Stimulated activated CD8-positive, alpha-beta memory T cell treated with anti-CD3 and anti-CD28 coated beads, Interleukin-12 subunit alpha, Interleukin-12 subunit beta, amount 100 ng/mL, for 24 hours (primary cell): ENCODE measurements around the gene ZBTB8OS.
A peak's percentile ranks its signal among the peaks of the same experiment; 100 is the strongest.
"Not testable (repeated sequence)": the region's sequence is repeated elsewhere in the genome, so short reads cannot be mapped to it uniquely, and the experiment has no call there.

Experiments used
- DNase-seq: peaks from one replicate; pipeline ENCODE4 v3.0.0-alpha.2; 2020; ENCODE audit errors: extremely low read depth

Gene ZBTB8OS

GRCh38 chr1:32650248-32650751 lies at the start of gene ZBTB8OS:
TSS of gene ZBTB8OS (minus strand) at chr1:32650550. CDS start at chr1:32650529, 21 bp downstream.
- DNase-seq = peak; percentile 69

DNA sequence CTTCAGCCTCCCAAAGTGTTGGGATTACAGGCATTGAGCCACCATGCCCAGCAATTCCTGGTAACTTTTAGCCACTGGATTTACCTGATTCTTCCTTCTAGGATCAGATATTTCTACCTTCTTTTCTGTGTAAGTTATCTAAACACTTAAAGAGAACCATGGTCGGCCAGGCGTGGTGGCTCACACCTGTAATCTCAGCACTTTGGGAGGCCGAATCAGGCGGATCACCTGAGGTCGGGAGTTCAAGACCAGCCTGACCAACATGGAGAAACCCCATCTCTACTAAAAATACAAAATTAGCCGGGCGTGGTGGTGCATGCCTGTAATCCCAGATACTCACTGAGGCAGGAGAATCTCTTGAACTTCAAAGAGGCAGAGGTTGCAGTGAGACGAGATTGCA lies 46.6 kb upstream of the ZBTB8OS start:
- DNase-seq = not testable (repeated sequence)

DNA sequence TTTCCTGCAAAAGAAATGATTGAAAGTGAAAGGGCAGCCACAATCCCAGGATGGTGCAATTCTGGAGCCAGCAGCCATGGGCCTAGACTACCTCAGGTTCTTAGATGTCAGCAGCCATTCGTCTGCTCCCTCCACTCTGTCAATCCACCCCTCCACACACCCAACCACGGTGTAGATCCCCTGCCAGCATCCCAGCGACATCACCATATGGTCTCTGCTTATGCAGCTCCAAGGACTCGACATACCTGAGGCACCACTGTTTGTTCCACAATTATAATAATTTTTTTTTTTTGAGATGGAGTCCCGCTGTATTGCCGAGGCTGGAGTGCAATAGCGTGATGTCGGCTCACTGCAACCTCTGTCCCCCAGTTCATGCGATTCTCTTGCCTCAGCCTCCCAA lies 45.7 kb upstream of the ZBTB8OS start:
- DNase-seq = no peak

GRCh38 chr1:32695098-32695904 lies 45.0 kb upstream of the ZBTB8OS start:
- DNase-seq = no peak

- no peak for DNase-seq
Measured at GRCh38 chr1:32693455-32694174, 43.3 kb upstream of the ZBTB8OS start.

DNA sequence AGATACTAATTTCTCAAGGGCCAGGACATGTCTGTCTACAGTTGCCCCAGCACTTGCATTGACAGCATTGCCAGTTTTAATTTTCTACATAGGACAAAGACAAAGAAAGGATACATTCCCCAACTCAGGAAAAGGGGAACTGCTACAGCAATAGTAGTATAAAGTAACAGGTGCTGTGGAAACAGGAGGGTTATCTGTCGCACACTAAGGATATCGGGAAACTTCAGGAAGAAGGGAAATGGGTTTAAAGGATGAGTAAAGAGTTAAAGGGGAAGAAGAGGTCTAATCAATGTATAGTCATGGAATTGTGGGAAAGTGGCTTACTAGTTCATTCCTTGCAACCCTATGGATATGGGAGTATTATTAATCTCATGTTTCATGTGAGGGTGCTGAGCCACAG lies 36.0 kb upstream of the ZBTB8OS start:
- no peak for DNase-seq

DNA sequence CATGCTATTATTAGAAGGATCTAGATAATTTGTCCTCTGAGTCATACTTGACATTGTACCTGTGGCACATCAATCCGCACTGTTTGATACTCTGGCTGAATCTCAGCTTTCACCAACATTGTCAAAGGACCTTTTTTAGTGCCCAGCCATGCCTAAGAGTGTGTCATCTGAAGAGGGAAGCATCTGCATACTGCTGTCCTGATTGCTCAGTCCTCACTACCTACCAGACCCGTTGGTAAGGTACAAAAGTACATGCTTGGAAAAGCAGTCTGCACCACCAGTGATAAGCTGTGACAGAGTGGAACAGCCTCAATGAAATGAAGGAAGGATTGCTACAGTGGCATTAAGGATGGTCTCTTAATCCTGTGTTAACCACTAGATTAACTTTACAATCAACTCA lies 35.1 kb upstream of the ZBTB8OS start:
- DNase-seq = no peak

GRCh38 chr1:32684167-32684811 lies 33.9 kb upstream of the ZBTB8OS start:
- DNase-seq = no peak

- DNase-seq = no peak
Measured at GRCh38 chr1:32683397-32683796, 33.0 kb upstream of the ZBTB8OS start.

DNA sequence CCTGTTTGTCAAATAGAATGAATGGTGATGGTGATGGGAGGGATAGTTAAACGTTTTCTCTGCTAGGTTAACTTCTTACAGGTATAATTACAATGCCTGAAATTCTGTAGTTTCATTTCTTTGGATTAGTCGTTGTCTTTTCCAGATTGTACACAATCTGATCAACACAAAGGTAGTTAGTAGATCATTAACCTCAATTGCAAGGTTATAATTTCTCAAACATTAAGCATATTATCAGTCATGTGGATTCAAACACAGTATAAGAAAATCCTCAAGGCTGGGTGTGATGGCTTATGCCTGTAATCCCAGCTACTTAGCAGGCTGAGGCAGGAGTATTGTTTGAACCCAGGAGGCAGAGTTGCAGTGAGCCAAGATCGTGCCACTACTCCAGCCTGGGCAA lies 31.6 kb upstream of the ZBTB8OS start:
- DNase-seq = no peak

DNA sequence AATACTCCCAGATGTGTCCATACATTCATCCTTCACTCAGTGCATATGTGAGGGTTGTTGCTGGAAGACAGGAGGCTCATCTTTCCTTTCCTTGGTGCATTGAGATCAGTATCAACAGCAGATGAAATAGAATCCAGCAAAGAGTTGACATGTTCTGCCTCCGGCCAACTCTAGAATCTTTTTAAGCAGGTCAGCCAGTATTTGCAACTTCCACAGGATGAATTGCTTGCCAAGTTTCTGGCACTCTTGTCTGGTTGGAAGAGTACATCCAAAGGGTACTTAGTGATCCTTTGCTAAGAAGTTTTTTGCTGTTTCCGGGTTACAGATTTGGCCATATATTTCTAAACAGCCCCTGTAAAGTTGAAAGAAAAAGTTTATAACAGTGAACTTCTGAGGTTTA lies 31.2 kb upstream of the ZBTB8OS start:
- DNase-seq = no peak

GRCh38 chr1:32680642-32681041 lies 30.3 kb upstream of the ZBTB8OS start:
- no peak for DNase-seq

DNA sequence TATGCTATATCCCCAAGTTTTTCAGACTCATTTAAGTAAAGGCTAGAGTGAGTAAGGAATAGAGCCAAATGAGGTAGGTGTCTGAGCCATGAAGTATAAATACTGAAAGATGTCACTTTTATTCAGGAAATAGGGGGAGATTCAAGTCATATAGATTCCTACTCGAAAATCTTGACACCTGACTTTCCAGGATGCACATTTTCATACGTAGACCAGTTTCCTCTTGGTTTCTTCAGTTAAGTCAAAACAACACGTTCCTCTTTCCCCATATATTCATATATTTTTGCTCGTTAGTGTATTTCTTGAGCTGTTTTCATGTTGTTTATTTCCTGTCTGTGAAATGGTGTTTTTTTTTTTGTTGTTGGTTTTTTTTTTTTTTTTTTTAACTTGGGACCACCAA lies 29.6 kb upstream of the ZBTB8OS start:
- DNase-seq = not testable (repeated sequence)

- DNase-seq = no peak
Measured at GRCh38 chr1:32676945-32677344, 26.6 kb upstream of the ZBTB8OS start.

- DNase-seq = not testable (repeated sequence)
Measured at GRCh38 chr1:32668716-32669115, 18.4 kb upstream of the ZBTB8OS start.

DNA sequence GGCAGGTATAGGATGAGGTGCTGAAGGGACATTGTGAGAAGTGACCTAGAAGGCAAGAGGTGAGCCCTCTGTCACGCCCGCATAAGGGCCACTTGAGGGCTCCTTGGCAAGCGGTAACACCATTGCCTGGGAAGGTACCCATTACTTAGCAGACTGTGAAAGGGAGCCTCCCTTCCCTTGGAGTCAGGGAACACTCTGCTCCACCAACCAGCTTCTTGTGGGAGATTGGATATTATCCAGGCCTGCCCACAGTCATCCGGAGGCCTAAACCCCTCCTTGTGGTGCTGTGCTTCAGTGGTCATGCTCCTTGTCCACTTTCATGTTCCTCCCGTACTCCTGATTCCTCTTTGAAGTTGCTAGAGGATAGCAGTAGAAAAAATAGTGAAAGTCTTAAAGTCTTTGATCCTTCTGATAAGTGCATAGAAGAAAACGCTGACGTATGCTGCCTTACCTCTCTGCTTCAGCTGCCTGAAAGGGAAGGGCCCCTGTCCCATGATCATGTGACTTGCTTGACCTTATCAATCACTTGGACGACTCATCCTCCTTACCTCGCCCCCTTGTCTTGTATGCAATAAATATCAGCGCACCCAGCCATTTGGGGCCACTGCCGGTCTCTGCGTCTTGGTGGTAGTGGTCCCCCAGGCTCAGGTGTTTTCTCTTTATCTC lies 16.7 kb upstream of the ZBTB8OS start:
- no peak for DNase-seq

GRCh38 chr1:32665915-32666314 lies 15.6 kb upstream of the ZBTB8OS start:
- DNase-seq = no peak

- no peak for DNase-seq
Measured at GRCh38 chr1:32659581-32659980, 9.2 kb upstream of the ZBTB8OS start.

- DNase-seq = no peak
Measured at GRCh38 chr1:32652244-32652962, 2.1 kb upstream of the ZBTB8OS start.

DNA sequence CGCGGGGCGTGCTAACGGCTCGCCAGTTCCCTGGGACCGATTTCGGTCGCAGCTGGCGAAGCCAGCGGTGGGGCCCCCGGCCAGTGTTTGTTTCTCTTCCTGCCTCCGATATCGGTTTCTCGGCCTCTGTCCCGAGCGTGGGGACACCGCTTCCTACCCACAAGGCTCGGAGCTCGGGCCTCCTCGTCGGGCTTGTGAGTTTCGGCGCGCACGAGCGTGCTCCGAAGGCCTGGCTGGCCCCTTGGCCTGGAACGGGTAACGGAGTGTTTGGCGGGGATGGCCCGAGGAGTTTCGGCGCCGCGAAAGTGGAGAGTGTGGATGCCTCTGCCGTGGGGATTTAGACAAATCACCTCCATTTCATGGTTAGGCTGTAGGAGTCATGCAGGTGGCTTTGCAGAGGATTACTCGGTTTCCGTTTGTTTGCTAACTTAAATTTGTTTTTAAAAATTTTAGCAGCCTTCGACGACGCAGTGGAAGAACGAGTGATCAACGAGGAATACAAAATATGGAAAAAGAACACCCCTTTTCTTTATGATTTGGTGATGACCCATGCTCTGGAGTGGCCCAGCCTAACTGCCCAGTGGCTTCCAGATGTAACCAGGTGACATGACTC lies 1.2 kb upstream of the ZBTB8OS start:
- DNase-seq = no peak
